NCI-H1417 (cell line): Measurements from ENCODE around the gene IL10RB.

Experiments used
- DNase-seq, 3 experiments: peaks; one replicate each; lab custom pipeline; 2025; lab: John Stamatoyannopoulos, UW

Gene IL10RB

GRCh38 chr21:33330726-33331125 lies 64.6 kb downstream of the IL10RB start:
- no peak for DNase-seq

- no peak for DNase-seq
Measured at GRCh38 chr21:33332143-33332542, 66.0 kb downstream of the IL10RB start.

- no peak for DNase-seq
Measured at GRCh38 chr21:33334191-33334590, 68.0 kb downstream of the IL10RB start.

- DNase-seq, result no peak
Measured at GRCh38 chr21:33334824-33335223, 68.7 kb downstream of the IL10RB start.

- no peak for DNase-seq
Measured at GRCh38 chr21:33339135-33339534, 73.0 kb downstream of the IL10RB start.

- no peak for DNase-seq
Measured at GRCh38 chr21:33339918-33340317, 73.8 kb downstream of the IL10RB start.

GRCh38 chr21:33345751-33346238 lies 79.6 kb downstream of the IL10RB start:
- no peak for DNase-seq
